ENCODE measurements around the gene SHISA5. TPM values are rescaled to one million over a fixed set of nuclear protein-coding genes. Genes with fewer than 3 reads are reported as not detected.

The SHISA5 gene
- total RNA-seq, 5 donors from 2014 or later (not counting 1 experiment from before 2014, with no cell fraction given) = 156 to 258 (median 217) TPM

GRCh38 chr3:48428088-48428571, 75.8 kb downstream of the SHISA5 start:
- peaks cover 6 to 11% of the 10 kb centered on the region in 2 donors for H3K36me3 ChIP-seq (ENCODE audit: control insufficient read depth in 2 of 2, extremely low read depth in 1 of 2, insufficient read depth in 1 of 2, low read length in 1 of 2)
- H3K9me3 ChIP-seq = no peaks in the 10 kb centered on the region
- H3K4me1 Mint-ChIP-seq = peaks cover 11 to 15% (median 11%) of the 10 kb centered on the region in 3 donors
- no peak for ATAC-seq (replicated peaks in 1 of 4)
- no peaks in the 10 kb centered on the region for H3K27me3 Mint-ChIP-seq
- WGBS (ENCODE audit: insufficient coverage) = 96% methylated on average over 4 of the region's 7 CpGs
- peak overlapping the region in 1 of 2 donors; percentile 6 for H3K27ac Mint-ChIP-seq
- no peaks in the 10 kb centered on the region for H3K9me3 Mint-ChIP-seq
- ChIA-PET POLR2A (no interaction called here), CTCF (no interaction called here)
- H3K4me3 Mint-ChIP-seq = peak overlapping the region; percentile 51 to 59 (median 54)
- peaks cover 0 to 19% of the 10 kb centered on the region in 2 experiments for H3K4me1 ChIP-seq (ENCODE audit: control insufficient read depth in 1 of 2, extremely low read depth in 1 of 2, insufficient read depth in 2 of 2, low read length in 2 of 2)
- H3K27me3 ChIP-seq (replicated peaks in 1 of 2; ENCODE audit: control insufficient read depth in 2 of 2, extremely low read depth in 1 of 2, insufficient read depth in 2 of 2, low read length in 1 of 2) = peaks cover 0 to 19% of the 10 kb centered on the region in 2 experiments
- no peak overlapping the region for H3K27ac ChIP-seq (ENCODE audit: low read length)
- H3K36me3 Mint-ChIP-seq = peaks cover 4% of the 10 kb centered on the region
- peak overlapping the region in 1 of 2 donors; percentile 7 for H3K4me3 ChIP-seq (ENCODE audit: control insufficient read depth in 1 of 2, extremely low read depth in 1 of 2, low read length in 1 of 2)
- DNase-seq = no peak

- Histone ChIP-seq H3K36me3 (ENCODE audit: control insufficient read depth in 2 of 2, extremely low read depth in 1 of 2, insufficient read depth in 1 of 2, low read length in 1 of 2) (peaks cover 1 to 6% of the 10 kb centered on the region in 2 donors), H3K4me1 (ENCODE audit: control insufficient read depth in 1 of 2, extremely low read depth in 1 of 2, insufficient read depth in 2 of 2, low read length in 2 of 2) (peaks cover 0 to 19% of the 10 kb centered on the region in 2 experiments), H3K9me3 (no peaks in the 10 kb centered on the region), H3K27me3 (replicated peaks in 1 of 2; ENCODE audit: control insufficient read depth in 2 of 2, extremely low read depth in 1 of 2, insufficient read depth in 2 of 2, low read length in 1 of 2) (peaks cover 0 to 19% of the 10 kb centered on the region in 2 experiments), H3K4me3 (ENCODE audit: control insufficient read depth in 1 of 2, extremely low read depth in 1 of 2, low read length in 1 of 2) (no peak overlapping the region), H3K27ac (ENCODE audit: low read length) (no peak overlapping the region)
- Mint-ChIP-seq H3K27ac (no peak overlapping the region), H3K27me3 (no peaks in the 10 kb centered on the region), H3K9me3 (no peaks in the 10 kb centered on the region), H3K36me3 (peaks cover 4% of the 10 kb centered on the region), H3K4me3 (peak overlapping the region; percentile 51 to 59 (median 54)), H3K4me1 (peaks cover 11 to 15% (median 11%) of the 10 kb centered on the region in 3 donors)
- 89% methylated on average over 6 of the region's 9 CpGs for WGBS (ENCODE audit: insufficient coverage)
- ChIA-PET CTCF (no interaction called here), POLR2A (no interaction called here)
- DNase-seq (no peak), ATAC-seq (replicated peaks in 1 of 4) (no peak)
These were observed 76.4 kb downstream of the SHISA5 start for GRCh38 chr3:48427630-48427962.

- CTCF ChIA-PET = no interaction called here
- H3K27ac ChIP-seq (ENCODE audit: low read length) = no peak overlapping the region
- H3K9me3 ChIP-seq = no peaks in the 10 kb centered on the region
- H3K4me1 Mint-ChIP-seq = peaks cover 11 to 15% (median 11%) of the 10 kb centered on the region in 3 donors
- H3K27me3 ChIP-seq (replicated peaks in 1 of 2; ENCODE audit: control insufficient read depth in 2 of 2, extremely low read depth in 1 of 2, insufficient read depth in 2 of 2, low read length in 1 of 2) = peaks cover 0 to 19% of the 10 kb centered on the region in 2 experiments
- H3K4me1 ChIP-seq (ENCODE audit: control insufficient read depth in 1 of 2, extremely low read depth in 1 of 2, insufficient read depth in 2 of 2, low read length in 2 of 2) = peaks cover 0 to 20% of the 10 kb centered on the region in 2 experiments
- DNase-seq (no peak), ATAC-seq (replicated peaks in 1 of 4) (no peak)
- POLR2A ChIA-PET = no interaction called here
- H3K4me3 Mint-ChIP-seq = peak overlapping the region in 2 of 3 donors; percentile 28 to 51
- H3K9me3 Mint-ChIP-seq = no peaks in the 10 kb centered on the region
- WGBS (ENCODE audit: insufficient coverage) = 98% methylated on average over 5 of the region's 8 CpGs
- no peaks in the 10 kb centered on the region for H3K27me3 Mint-ChIP-seq
- peaks cover 0 to 1% of the 10 kb centered on the region in 2 donors for H3K36me3 ChIP-seq (ENCODE audit: control insufficient read depth in 2 of 2, extremely low read depth in 1 of 2, insufficient read depth in 1 of 2, low read length in 1 of 2)
- no peak overlapping the region for H3K4me3 ChIP-seq (ENCODE audit: control insufficient read depth in 1 of 2, extremely low read depth in 1 of 2, low read length in 1 of 2)
- H3K36me3 Mint-ChIP-seq = peaks cover 4% of the 10 kb centered on the region
- H3K27ac Mint-ChIP-seq = no peak overlapping the region
These were observed 76.9 kb downstream of the SHISA5 start for GRCh38 chr3:48426944-48427629.

GRCh38 chr3:48426401-48426909, 77.5 kb downstream of the SHISA5 start:
- no peak overlapping the region for H3K27ac ChIP-seq (ENCODE audit: low read length)
- Mint-ChIP-seq H3K9me3 (no peaks in the 10 kb centered on the region), H3K36me3 (no peaks in the 10 kb centered on the region), H3K27me3 (no peaks in the 10 kb centered on the region), H3K4me3 (no peak overlapping the region), H3K27ac (no peak overlapping the region), H3K4me1 (peaks cover 11 to 15% (median 11%) of the 10 kb centered on the region in 3 donors)
- DNase-seq (no peak), ATAC-seq (replicated peaks in 1 of 4) (no peak)
- POLR2A ChIA-PET = no interaction called here
- peaks cover 0 to 19% of the 10 kb centered on the region in 2 experiments for H3K27me3 ChIP-seq (replicated peaks in 1 of 2; ENCODE audit: control insufficient read depth in 2 of 2, extremely low read depth in 1 of 2, insufficient read depth in 2 of 2, low read length in 1 of 2)
- H3K36me3 ChIP-seq (ENCODE audit: control insufficient read depth in 2 of 2, extremely low read depth in 1 of 2, insufficient read depth in 1 of 2, low read length in 1 of 2) = no peaks in the 10 kb centered on the region
- no peaks in the 10 kb centered on the region for H3K9me3 ChIP-seq
- CTCF ChIA-PET = no interaction called here
- H3K4me3 ChIP-seq (ENCODE audit: control insufficient read depth in 1 of 2, extremely low read depth in 1 of 2, low read length in 1 of 2) = no peak overlapping the region
- peaks cover 0 to 22% of the 10 kb centered on the region in 2 experiments for H3K4me1 ChIP-seq (ENCODE audit: control insufficient read depth in 1 of 2, extremely low read depth in 1 of 2, insufficient read depth in 2 of 2, low read length in 2 of 2)
- 79% methylated on average over 7 of the region's 11 CpGs for WGBS (ENCODE audit: insufficient coverage)

GRCh38 chr3:48425281-48425812, 78.6 kb downstream of the SHISA5 start:
- Histone ChIP-seq H3K9me3 (no peaks in the 10 kb centered on the region), H3K4me3 (ENCODE audit: control insufficient read depth in 1 of 2, extremely low read depth in 1 of 2, low read length in 1 of 2) (no peak overlapping the region), H3K27ac (ENCODE audit: low read length) (no peak overlapping the region), H3K27me3 (replicated peaks in 1 of 2; ENCODE audit: control insufficient read depth in 2 of 2, extremely low read depth in 1 of 2, insufficient read depth in 2 of 2, low read length in 1 of 2) (peaks cover 0 to 19% of the 10 kb centered on the region in 2 experiments), H3K36me3 (ENCODE audit: control insufficient read depth in 2 of 2, extremely low read depth in 1 of 2, insufficient read depth in 1 of 2, low read length in 1 of 2) (no peaks in the 10 kb centered on the region), H3K4me1 (ENCODE audit: control insufficient read depth in 1 of 2, extremely low read depth in 1 of 2, insufficient read depth in 2 of 2, low read length in 2 of 2) (peaks cover 0 to 20% of the 10 kb centered on the region in 2 experiments)
- Mint-ChIP-seq H3K4me3 (no peak overlapping the region), H3K4me1 (peaks cover under 1 to 8% (median 5%) of the 10 kb centered on the region in 3 donors), H3K27me3 (no peaks in the 10 kb centered on the region), H3K36me3 (no peaks in the 10 kb centered on the region), H3K9me3 (no peaks in the 10 kb centered on the region), H3K27ac (no peak overlapping the region)
- no peak for DNase-seq
- 94% methylated on average over 9 of the region's 13 CpGs for WGBS (ENCODE audit: insufficient coverage)
- no peak for ATAC-seq (replicated peaks in 1 of 4)
- CTCF ChIA-PET = no interaction called here
- POLR2A ChIA-PET = no interaction called here

GRCh38 chr3:48423883-48424695, 79.9 kb downstream of the SHISA5 start:
- no peak overlapping the region for H3K4me3 Mint-ChIP-seq
- H3K36me3 Mint-ChIP-seq = no peaks in the 10 kb centered on the region
- 91% methylated on average over 21 of the region's 27 CpGs for WGBS (ENCODE audit: insufficient coverage)
- ChIA-PET CTCF (no interaction called here), POLR2A (no interaction called here)
- no peak for DNase-seq
- Histone ChIP-seq H3K4me1 (ENCODE audit: control insufficient read depth in 1 of 2, extremely low read depth in 1 of 2, insufficient read depth in 2 of 2, low read length in 2 of 2) (peaks cover 0 to 12% of the 10 kb centered on the region in 2 experiments), H3K36me3 (ENCODE audit: control insufficient read depth in 2 of 2, extremely low read depth in 1 of 2, insufficient read depth in 1 of 2, low read length in 1 of 2) (no peaks in the 10 kb centered on the region), H3K27me3 (replicated peaks in 1 of 2; ENCODE audit: control insufficient read depth in 2 of 2, extremely low read depth in 1 of 2, insufficient read depth in 2 of 2, low read length in 1 of 2) (peaks cover 0 to 16% of the 10 kb centered on the region in 2 experiments), H3K9me3 (no peaks in the 10 kb centered on the region), H3K27ac (ENCODE audit: low read length) (no peak overlapping the region), H3K4me3 (ENCODE audit: control insufficient read depth in 1 of 2, extremely low read depth in 1 of 2, low read length in 1 of 2) (no peak overlapping the region)
- no peak overlapping the region for H3K27ac Mint-ChIP-seq
- ATAC-seq (replicated peaks in 1 of 4) = no peak
- H3K27me3 Mint-ChIP-seq = no peaks in the 10 kb centered on the region
- H3K9me3 Mint-ChIP-seq = no peaks in the 10 kb centered on the region
- peaks cover 0 to 6% (median 0%) of the 10 kb centered on the region in 3 donors for H3K4me1 Mint-ChIP-seq
